DMS53 treated with DMSO at 0.1 percent for 48 hours (cell line): ENCODE results near the gene SHD.
"Not testable (repeated sequence)": the region's sequence is repeated elsewhere in the genome, so short reads cannot be mapped to it uniquely, and the experiment has no call there.

ENCODE experiments used
- DNase-seq: peaks from one replicate; lab custom pipeline; 2025; ENCODE audit not compliant: unreplicated experiment; lab: John Stamatoyannopoulos, UW

The SHD gene

DNA sequence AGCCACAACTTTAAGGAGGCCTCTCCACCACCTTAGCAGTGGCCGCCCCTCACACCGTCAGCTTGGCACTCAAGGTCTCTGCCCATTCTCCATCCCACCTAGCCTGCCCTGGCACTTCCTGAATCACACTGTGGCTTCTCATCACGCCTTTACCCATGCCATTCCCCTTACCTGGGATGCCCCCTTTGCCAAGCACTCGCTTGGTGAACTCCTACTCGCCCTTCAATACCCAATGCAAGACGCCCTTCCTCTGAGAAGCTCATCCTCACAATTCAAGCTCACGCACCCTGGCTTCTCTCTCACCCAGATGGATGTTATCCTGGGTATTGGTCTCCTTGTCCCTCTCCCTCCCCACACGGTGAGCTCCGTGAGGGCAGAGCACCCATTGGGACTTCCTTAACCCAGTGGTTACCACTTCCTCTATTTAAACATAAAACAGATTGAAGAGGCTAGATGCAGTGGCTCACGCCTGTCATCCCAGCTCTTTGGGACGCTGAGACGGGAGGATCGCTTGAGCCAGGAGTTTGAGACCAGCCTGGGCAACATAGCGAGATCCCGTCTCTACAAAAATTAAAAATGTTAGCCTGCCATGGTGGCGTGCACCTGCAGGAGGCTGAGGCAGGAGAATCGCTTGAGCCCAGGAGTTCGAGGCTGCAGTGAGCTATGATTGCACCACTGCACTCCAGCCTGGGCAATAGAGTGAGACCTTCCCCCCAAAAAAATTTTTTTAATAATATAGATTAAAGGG lies 12.6 kb upstream of the SHD start:
- DNase-seq: no peak

DNA sequence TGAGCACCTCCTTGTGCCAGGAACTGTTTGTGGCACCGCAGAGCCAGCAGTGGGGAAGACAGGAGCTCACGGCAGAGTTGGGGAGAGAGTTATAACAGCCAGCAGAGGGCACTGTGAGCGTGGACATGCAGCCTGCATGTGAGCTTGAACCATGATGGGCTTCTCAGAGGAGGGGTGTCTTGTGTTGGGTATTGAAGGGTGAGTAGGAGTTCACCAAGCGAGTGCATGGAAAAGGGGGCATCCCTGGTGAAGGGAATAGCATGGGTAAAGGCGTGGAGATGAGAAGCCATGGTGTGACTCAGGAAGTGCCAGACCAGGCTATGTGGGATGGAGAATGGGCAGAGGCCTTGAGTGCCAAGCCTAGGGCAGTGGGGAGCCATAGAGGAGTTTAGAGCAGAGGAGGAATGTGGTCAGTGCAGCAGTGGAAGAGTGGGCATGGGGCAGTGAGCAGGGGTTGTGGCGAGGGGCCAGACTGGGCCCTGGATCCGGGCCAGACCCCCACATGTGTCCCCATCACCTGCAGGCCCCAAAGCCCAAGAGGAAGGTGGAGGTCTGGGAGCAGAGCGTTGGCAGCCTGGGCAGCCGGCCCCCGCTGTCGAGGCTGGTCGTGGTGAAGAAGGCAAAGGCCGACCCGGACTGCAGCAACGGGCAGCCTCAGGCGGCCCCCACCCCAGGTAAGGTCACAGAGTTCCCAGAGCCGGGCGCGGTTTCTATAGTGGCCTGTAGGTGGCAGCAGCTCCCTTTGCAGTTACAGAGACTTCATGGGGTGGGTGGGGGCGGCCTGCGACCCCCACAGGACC lies 11.8 kb upstream of the SHD start:
- no peak for DNase-seq

DNA sequence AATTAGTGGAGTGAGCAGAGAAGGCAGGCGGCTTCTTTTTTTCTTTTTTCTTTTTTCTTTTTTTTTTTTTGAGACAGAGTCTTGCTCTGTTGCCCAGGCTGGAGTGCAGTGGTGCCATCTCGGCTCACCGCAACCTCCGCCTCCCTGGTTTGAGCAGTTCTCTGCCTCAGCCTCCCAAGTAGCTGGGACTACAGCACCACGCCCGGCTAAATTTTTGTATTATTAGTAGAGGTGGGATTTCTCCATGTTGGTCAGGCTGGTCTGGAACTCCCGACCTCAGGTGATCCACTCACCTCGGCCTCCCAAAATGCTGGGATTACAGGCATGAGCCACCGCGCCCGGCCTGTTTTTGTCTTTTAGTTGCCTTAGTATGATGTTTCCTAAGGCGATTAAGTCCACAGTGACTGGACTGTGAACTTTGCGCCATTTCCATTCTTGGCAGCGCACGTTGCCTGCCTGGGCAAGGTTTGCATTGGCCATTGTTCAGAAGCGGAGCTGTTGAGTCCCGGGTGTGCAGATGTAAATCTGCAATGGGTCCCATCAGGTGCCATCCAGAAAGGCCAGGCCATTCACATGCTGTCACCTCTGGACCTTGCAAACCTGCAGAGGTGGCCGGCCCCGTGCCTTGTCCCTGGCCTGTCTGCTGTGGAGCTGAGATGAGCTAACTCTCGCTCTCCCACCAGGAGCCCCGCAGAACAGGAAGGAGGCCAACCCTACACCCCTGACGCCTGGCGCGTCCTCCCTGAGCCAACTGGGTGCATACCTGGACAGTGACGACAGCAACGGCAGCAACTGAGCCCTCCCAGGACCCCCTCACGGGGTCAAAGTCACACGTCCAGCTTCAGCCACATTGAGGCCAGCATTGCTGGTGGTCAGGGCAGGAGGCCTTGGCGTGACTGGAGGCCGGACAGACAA lies 10.9 kb upstream of the SHD start:
- DNase-seq: no peak

DNA sequence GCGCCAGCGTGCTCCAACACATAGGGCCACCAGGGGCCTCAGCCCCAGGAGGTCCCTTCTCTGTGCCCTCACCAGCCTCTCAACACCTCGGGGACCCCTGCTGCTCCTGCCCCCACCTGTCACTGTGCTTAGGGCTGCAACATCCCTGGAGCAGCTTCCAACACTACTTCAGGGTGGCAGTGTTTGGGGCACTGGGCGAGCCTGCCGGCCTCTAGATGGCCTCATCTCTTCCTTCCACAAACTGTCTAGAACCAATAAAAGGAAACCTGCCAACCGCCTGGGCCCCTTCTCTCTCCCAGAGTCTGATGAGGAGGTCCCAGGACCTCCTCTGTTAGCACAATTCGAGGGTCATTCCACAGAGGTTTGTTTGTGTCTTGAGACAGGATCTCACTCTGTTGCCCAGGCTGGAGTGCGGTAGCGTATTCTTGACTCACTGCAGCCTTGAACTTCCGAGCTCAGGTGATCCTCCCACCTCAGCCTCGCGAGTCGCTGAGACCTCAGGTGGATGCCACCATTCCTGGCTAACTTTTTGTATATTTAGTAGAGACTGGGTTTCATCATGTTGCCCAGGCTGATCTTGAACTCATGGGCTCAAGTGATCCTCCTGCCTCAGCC lies 10.1 kb upstream of the SHD start:
- DNase-seq: no peak

DNA sequence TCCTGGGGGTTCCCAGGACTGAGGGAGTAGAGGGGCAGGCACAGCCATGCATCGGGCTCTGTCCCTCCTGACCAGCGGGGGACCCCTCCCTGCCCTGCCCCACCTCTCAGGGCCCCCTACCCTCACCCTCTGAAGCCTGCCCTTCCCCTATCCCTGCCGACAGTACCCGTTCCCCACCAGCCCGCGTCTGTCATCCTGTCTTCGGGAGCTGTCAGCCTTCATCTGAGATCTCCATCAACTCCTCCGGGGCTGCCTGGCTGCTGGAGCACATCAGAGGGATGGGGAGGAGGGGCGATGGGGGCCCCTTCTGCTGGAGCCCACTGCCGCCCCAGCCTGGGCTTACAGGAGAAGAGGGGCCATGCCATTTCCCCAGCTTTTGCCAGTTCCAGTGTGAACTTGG lies 6.2 kb upstream of the SHD start:
- no peak for DNase-seq

DNA sequence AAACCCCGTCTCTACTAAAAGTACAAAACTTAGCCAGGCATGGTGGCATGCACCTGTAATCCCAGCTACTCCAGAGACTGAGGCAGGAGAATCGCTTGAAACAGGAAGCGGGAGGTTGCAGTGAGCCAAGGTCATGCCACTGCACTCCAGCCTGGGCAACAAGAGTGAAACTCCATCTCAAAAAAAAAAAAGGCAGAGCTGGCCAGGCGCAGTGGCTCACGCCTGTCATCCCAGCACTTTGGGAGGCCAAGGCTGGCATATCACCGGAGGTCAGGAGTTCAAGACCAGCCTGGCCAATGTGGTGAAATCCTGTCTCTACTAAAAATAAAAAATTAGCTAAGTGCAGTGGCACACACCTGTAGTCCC lies 4.8 kb upstream of the SHD start:
- not testable (repeated sequence) for DNase-seq

- DNase-seq: no peak
Measured at GRCh38 chr19:4277191-4277696, 1.8 kb upstream of the SHD start.

GRCh38 chr19:4278010-4278409 lies 1.1 kb upstream of the SHD start:
- no peak for DNase-seq

GRCh38 chr19:4279267-4279529 lies 132 bp downstream of the SHD start:
- DNase-seq: no peak

- DNase-seq: no peak
Measured at GRCh38 chr19:4279530-4280422, 710 bp downstream of the SHD start.

GRCh38 chr19:4284176-4284958 lies 5.3 kb downstream of the SHD start:
- no peak for DNase-seq

- DNase-seq: no peak
Measured at GRCh38 chr19:4284974-4285373, 5.9 kb downstream of the SHD start.

DNA sequence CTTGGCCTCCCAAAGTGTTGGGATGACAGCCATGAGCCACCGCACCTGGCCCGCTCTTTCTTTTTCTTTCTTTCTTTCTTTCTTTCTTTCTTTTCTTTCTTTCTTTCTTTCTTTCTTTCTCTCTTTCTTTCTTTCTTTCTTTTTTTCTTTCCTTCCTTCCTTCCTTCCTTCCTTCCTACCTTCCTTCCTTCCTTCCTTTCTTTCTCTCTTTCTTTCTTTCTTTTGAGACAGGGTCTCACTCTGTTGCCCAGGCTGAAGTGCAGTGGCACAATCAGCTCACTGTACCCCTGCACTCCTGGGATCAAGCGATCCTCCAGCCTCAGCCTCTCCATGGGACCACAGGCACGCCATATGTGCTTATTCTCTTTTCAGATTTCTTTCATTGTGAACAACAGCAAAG lies 7.1 kb downstream of the SHD start:
- not testable (repeated sequence) for DNase-seq

DNA sequence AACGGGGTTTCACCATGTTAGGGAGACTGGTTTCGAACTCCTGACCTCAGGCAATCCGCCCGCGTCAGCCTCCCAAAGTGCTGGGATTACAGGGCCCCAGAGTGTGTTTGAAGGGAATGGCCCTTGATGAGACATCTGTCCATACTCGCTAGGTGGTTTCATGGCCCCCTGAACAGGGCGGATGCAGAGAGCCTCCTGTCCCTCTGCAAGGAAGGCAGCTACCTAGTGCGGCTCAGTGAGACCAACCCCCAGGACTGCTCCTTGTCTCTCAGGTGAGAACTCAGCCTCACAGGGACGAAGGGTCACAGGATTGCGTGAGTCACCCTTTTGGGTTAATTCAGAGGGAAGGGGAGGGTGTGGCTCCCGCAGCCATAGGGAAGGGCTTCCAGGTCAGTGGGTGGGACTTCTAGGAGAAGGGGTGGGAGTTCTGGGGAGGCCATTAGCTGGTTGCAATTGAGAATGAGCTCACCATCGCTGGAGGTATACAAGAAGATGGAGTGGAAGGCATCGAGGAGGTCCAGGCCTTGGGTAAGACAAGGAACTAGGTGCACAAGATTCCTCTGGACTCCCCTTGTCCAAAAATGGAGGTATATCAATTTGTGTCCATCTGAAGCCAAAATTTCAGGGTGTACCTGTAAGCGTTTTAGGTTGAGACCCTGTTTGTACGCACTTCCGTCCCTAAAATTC lies 9.2 kb downstream of the SHD start:
- DNase-seq: no peak

GRCh38 chr19:4291184-4291732 lies 12.2 kb downstream of the SHD start:
- no peak for DNase-seq

DNA sequence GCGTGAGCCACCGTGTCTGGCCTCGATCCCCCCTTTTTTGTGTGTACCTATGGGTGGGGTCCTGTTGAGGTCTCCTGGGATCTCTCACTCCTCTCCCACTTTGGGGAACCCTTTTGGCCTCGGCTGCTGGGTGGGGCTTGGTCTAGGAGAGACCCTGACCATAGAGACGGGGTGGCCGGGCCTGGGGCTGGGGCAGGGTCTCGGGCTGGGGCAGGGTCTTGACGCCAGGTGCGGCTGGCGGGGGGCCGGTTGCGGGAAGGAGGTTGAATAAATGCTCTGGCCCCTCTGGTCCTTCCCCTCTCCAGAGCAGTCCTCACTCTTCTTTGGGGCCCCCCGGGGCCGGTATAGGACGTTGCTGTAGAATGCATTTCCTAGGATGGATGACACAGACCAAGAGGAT lies 13.4 kb downstream of the SHD start:
- DNase-seq: no peak

GRCh38 chr19:4294389-4294788 lies 15.3 kb downstream of the SHD start:
- no peak for DNase-seq

DNA sequence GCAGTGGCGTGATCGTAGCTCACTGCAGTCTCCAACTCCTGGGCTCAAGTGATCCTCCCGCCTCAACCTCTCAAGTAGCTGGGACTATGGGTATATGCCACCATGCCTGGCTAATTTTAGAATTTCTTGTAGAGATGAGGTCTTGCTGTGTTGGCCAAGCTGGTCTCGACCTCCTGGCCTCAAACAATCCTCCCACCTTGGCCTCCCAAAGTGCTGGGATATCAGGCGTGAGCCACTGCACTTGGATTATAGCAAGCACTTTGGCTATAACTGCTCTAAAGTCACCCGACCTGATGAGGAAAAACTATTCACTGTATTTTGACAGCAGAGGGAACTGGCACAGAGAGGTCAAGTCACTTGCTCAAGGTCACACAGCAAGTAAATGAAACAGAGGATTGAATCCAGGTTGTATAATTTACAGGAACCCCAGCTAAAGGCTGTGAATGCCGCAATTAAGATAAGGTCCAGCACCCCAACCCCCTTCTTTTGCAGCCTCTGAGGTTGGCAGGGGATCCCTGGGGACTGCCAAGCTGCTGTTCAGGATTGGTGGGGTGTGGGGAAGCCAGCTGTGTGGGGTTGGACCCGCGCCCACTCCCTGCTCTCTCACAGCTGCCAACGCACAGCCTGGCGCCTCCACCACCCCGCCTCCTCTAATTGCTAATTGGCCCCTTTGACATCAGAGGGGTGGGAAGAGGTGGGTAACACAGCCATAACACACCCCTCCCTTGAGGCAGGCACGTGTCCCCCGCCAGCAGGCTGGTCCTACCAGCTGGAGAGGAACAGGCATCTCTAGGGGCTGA lies 17.1 kb downstream of the SHD start:
- DNase-seq: no peak
